Gastroesophageal sphincter (tissue), 4 donors: ENCODE measurements around the gene GABBR2. TPM values are rescaled to one million over a fixed set of nuclear protein-coding genes. Genes with fewer than 3 reads are reported as not detected.

Source experiments
- ATAC-seq: fragments of 150-250 bp; one replicate; pipeline ENCODE4 v1.9.1; 2016; ENCODE audit warnings: mild to moderate bottlenecking, moderate library complexity
- H3K27ac ChIP-seq, 4 donors: fragments of 200-600 bp; sonication (generic) in 3 of 4; 1 replicate in 3 of 4; 2 replicates in 1 of 4; pipeline ENCODE4 v1.5.1; 2016 to 2019
- H3K27me3 ChIP-seq: fragments of 200-600 bp; sonication (generic); one replicate; pipeline ENCODE4 v1.5.1; 2019
- H3K36me3 ChIP-seq, 2 donors: fragments of 200-600 bp; sonication (generic); one replicate each; pipeline ENCODE4 v1.5.1; 2019; ENCODE audit warnings: control low read depth in 1 of 2
- H3K4me1 ChIP-seq, 3 donors: fragments of 200-600 bp; sonication (generic); 1 replicate in 2 of 3; 2 replicates in 1 of 3; pipeline ENCODE4 v1.5.1; 2016 to 2019; ENCODE audit warnings: control low read depth in 2 of 3
- H3K4me3 ChIP-seq, 2 donors: fragments of 200-600 bp; sonication (generic); one replicate each; pipeline ENCODE4 v1.5.1; 2019; ENCODE audit warnings: mild to moderate bottlenecking in 1 of 2, moderate library complexity in 1 of 2
- H3K9me3 ChIP-seq, 3 donors: fragments of 200-600 bp; sonication (generic); one replicate each; pipeline ENCODE4 v1.5.1; 2017 to 2019; ENCODE audit warnings: control low read depth in 2 of 3
- CTCF ChIP-seq, 4 experiments: fragments of 200-600 bp in 2 of 4; fragments of 450-650 bp in 2 of 4; sonication (generic) in 1 of 4; IDR thresholded peaks; one replicate each; pipeline ENCODE4 v1.5.1; 2017 to 2019; ENCODE audit warnings: antibody characterized with exemption in 4 of 4, mild to moderate bottlenecking in 2 of 4, moderate library complexity in 2 of 4
- EP300 ChIP-seq: sonication (generic); formaldehyde crosslinking; IDR thresholded peaks from one replicate; pipeline ENCODE4 v1.6.1; 2017; ENCODE audit warnings: antibody characterized with exemption, mild to moderate bottlenecking
- POLR2A ChIP-seq, 2 donors: fragments of 450-650 bp; IDR thresholded peaks; one replicate each; pipeline ENCODE4 v1.6.1; 2017; ENCODE audit warnings: antibody characterized with exemption in 2 of 2, mild to moderate bottlenecking in 2 of 2, moderate library complexity in 1 of 2
- POLR2AphosphoS5 ChIP-seq: sonication (generic); formaldehyde crosslinking; IDR thresholded peaks from one replicate; pipeline ENCODE4 v1.6.1; 2017; ENCODE audit warnings: antibody characterized with exemption
- WGBS, 2 donors: methylation state at CpG; one replicate each; pipeline ENCODE4 v1.1.5; 2018; ENCODE audit warnings: low coverage in 1 of 2; 5-methylcytosine and 5-hydroxymethylcytosine counted together
- total RNA-seq, 4 donors: library from RNA; depleted of rRNA; stranded (reverse); fragments of >200 nt; gene quantifications; one replicate each; pipeline ENCODE4 v1.1.0, GENCODE V29; 2016

Gene GABBR2
- total RNA-seq, 4 donors from 2014 or later = 0.04 to 0.25 TPM; not detected in 2

DNA sequence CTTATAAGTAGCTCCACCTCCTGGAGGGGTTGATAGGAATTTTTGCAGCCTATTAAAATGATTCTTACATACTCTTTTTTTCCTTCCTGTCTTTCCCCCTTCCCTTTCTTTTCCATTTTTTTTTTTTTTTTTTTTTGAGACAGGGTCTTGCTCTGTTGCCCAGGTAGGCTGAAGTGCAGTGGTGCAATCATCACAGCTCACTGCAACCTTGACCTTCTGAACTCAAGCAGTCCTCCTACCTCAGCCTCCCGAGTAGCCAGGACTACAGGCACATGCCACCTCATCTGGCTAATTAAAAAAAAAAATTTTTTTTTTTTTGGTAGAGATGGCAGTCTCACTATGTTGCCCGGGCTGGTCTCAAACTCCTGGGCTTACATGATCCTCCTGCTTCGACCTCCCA, 448.9 kb downstream of the GABBR2 start:
- H3K36me3 ChIP-seq = no peaks in the 10 kb centered on the region
- no peaks in the 10 kb centered on the region for H3K9me3 ChIP-seq
- ATAC-seq = no peak
- H3K27me3 ChIP-seq = no peaks in the 10 kb centered on the region
- peaks cover 0 to 16% (median 8%) of the 10 kb centered on the region in 3 donors for H3K4me1 ChIP-seq
- TF ChIP-seq POLR2A (IDR thresholded peaks at IDR 0.05) (no peak), POLR2AphosphoS5 (no peak), CTCF (IDR thresholded peaks at IDR 0.05) (no peak), EP300 (no peak)
- H3K27ac ChIP-seq = no peak overlapping the region
- 65 to 100% methylated on average over 2 to 3 of the region's 3 CpGs for WGBS, 2 donors
- no peak overlapping the region for H3K4me3 ChIP-seq

GRCh38 chr9:98256756-98257155, 452.0 kb downstream of the GABBR2 start:
- ATAC-seq = no peak
- Histone ChIP-seq H3K27me3 (no peaks in the 10 kb centered on the region), H3K4me3 (peak overlapping the region; percentile 76 to 90), H3K9me3 (no peaks in the 10 kb centered on the region), H3K27ac (peak overlapping the region; percentile 88 to 96 (median 92)), H3K36me3 (peaks cover 0 to 2% of the 10 kb centered on the region in 2 donors), H3K4me1 (peaks cover 0 to 32% (median 21%) of the 10 kb centered on the region in 3 donors)
- TF ChIP-seq EP300 = no peak
- TF ChIP-seq POLR2AphosphoS5 = no peak
- TF ChIP-seq POLR2A (IDR thresholded peaks at IDR 0.05) = no peak
- TF ChIP-seq CTCF (IDR thresholded peaks at IDR 0.05) = no peak
- WGBS, 2 donors = 15 to 16% methylated on average over 7 to 11 of the region's 12 CpGs

DNA sequence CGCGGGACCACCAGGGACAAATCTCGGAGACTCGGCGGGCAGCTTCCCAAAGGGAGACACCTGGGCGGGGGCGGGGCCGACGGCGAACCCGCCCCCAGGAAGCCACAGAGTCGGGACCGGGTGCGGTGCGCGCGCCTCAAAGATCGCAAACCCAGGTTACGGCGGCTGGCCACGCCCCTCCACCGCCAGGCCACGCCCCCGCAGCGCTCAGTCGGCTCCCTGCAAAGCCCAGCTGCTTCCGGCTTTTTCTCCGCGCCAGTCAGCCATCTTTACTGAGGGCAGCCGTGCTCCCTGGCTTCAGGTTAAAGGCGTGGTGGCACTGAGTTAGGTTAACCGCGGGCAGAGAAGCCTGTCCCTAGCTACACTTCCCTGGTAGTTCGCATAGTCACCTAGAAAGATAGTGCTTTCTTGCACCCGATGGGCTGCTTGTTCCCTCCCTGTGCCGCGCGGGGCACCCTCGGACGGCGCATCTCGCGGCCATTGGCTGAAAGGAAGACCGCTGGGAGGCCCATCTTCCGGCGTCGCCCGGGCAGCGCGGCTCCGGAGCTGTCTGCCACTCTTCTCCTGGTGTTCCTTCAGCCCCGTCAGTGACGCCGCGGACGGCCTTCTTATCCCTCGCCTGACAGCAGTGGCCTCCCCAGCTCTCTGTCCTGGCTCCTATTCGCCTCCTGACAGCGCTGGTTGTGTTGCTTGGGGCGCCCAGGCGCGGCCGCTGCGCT, 453.0 kb downstream of the GABBR2 start, which contains the start of gene TBC1D2:
Gene TBC1D2 (minus strand): TSS at position 72 of the 719 bp plus-strand sequence. CDS start 108 bp downstream, outside the sequence.
- WGBS, 2 donors = 1% methylated on average over 14 to 22 of the region's 64 CpGs
- Histone ChIP-seq H3K27ac (peak within 1 kb of the TSS; percentile 88 to 96 (median 92)), H3K36me3 (peaks cover 0 to 9% of the 10 kb centered on the region in 2 donors), H3K9me3 (no peaks in the 10 kb centered on the region), H3K27me3 (no peaks in the 10 kb centered on the region), H3K4me3 (peak within 1 kb of the TSS; percentile 76 to 90), H3K4me1 (peaks cover 0 to 32% (median 21%) of the 10 kb centered on the region in 3 donors)
- ATAC-seq = peak; percentile 97
- TF ChIP-seq POLR2A (IDR thresholded peaks at IDR 0.05) (peak in 1 of 2 donors; percentile 61), POLR2AphosphoS5 (peak; percentile 3), CTCF (IDR thresholded peaks at IDR 0.05) (peak in 3 of 4 experiments; percentile 25 to 35 (median 30)), EP300 (no peak)

DNA sequence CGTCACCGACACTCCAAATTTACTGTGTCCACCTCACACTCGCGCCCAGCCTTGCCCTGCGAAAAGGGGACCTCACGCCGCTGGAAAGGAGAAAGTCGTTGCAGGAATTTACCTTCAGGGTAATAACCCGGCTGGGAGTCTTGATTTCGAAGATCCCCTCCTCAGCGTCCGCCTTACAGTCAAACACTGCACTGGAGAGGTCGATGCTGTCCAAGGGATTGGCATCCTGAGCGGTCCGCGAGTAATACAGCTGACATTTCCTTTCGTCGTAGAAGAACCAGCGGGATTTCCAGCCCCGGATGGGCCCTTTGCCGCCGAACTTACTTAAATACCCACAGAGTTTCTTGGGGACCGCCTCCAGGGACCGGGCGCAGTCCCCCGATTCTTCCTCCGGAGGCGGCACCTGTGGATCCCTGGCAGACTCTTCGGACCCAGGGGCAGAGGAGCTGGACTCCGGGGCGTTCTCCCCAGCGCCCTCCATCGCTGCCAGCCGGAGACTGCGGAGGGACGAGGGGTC, 453.6 kb downstream of the GABBR2 start:
- Histone ChIP-seq H3K4me1 (peaks cover 0 to 32% (median 21%) of the 10 kb centered on the region in 3 donors), H3K4me3 (peak overlapping the region; percentile 76 to 90), H3K27me3 (no peaks in the 10 kb centered on the region), H3K27ac (peak overlapping the region; percentile 88 to 96 (median 92)), H3K36me3 (peaks cover 0 to 15% of the 10 kb centered on the region in 2 donors), H3K9me3 (no peaks in the 10 kb centered on the region)
- no peak for TF ChIP-seq CTCF (IDR thresholded peaks at IDR 0.05)
- TF ChIP-seq POLR2AphosphoS5 = no peak
- peak; percentile 6 for ATAC-seq
- 0 to 3% methylated on average over 1 to 7 of the region's 36 CpGs for WGBS, 2 donors
